Measurements from ENCODE around the gene GOLPH3L. TPM values are rescaled to one million over a fixed set of nuclear protein-coding genes. Genes with fewer than 3 reads are reported as not detected.
A peak's percentile ranks its signal among the peaks of the same experiment; 100 is the strongest.

GOLPH3L gene
- total RNA-seq = 17.3 and 19.3 TPM in 2 replicates
- long read RNA-seq, transcript GOLPH3L-201 (5 exons, 2,999 nt) = major isoform, 42 of 55 reads
- long read RNA-seq, partial matches to known transcripts = 0 of 55 reads
- long read RNA-seq, other reads (novel, unspliced or antisense) = 13 of 55 reads

DNA sequence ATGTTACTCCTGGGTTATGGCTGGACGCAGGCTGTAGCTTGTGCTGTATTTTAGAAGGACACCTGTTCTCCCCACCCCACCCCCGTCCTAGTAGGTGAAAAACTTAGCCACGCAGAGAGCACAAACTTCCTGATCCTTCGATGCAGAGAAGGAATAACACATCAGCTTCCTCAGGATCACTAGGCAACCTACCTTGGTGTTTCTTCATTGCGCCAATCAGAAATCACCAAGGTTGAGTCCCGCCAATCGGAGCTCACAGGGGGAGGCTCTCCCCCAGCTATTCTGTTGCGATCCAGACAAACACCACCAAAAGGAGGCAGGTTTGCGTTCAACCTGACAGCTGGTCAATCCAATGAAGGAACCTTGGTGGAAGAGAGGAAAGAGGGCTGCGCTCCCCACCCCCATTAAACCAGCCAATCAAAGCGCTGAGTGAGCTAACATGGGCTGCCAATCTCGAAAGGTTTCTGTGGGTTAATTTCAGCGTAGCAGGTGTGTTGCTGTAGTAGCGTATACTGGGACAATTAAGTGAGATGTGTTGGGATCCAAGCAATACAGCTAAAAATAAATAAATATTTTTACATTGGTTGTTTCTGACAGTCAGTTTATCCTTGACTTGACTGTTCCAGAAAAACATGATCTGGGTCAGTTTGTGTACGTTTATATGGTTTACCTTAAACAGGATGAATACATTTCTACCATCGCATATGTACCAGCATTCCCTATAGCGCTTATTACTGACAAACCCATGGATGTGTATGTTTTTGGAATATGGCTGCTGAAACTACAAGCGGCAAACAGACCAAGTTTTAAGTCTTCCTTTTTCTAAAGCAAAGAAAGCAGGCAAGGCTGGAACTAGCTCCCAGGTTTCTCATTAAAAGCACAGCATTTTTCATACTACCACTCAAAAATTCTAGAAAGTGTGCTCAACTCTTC, at the start of gene GOLPH3L:
Gene GOLPH3L (minus strand): TSS at position 160 of the 933 bp plus-strand sequence. CDS start 2,316 bp downstream, outside the sequence.
- TF ChIP-seq, protein P1, sequence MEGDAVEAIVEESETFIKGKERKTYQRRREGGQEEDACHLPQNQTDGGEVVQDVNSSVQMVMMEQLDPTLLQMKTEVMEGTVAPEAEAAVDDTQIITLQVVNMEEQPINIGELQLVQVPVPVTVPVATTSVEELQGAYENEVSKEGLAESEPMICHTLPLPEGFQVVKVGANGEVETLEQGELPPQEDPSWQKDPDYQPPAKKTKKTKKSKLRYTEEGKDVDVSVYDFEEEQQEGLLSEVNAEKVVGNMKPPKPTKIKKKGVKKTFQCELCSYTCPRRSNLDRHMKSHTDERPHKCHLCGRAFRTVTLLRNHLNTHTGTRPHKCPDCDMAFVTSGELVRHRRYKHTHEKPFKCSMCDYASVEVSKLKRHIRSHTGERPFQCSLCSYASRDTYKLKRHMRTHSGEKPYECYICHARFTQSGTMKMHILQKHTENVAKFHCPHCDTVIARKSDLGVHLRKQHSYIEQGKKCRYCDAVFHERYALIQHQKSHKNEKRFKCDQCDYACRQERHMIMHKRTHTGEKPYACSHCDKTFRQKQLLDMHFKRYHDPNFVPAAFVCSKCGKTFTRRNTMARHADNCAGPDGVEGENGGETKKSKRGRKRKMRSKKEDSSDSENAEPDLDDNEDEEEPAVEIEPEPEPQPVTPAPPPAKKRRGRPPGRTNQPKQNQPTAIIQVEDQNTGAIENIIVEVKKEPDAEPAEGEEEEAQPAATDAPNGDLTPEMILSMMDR (conservative IDR thresholded peaks at IDR 0.05) = no peak
- Mint-ChIP-seq H3K4me3 (peak within 1 kb of the TSS; percentile 93), H3K4me1 (peaks cover 23% of the 10 kb centered on the region), H3K9me3 (no peaks in the 10 kb centered on the region), H3K27me3 (ENCODE audit: low read depth) (peaks cover 23% of the 10 kb centered on the region), H3K27ac (ENCODE audit: unreplicated experiment) (peak within 1 kb of the TSS; percentile 98), H3K36me3 (ENCODE audit: low read depth) (peaks cover 3% of the 10 kb centered on the region)
- DNase-seq (ENCODE audit: low read depth, low spot score) = peak; percentile 77

DNA sequence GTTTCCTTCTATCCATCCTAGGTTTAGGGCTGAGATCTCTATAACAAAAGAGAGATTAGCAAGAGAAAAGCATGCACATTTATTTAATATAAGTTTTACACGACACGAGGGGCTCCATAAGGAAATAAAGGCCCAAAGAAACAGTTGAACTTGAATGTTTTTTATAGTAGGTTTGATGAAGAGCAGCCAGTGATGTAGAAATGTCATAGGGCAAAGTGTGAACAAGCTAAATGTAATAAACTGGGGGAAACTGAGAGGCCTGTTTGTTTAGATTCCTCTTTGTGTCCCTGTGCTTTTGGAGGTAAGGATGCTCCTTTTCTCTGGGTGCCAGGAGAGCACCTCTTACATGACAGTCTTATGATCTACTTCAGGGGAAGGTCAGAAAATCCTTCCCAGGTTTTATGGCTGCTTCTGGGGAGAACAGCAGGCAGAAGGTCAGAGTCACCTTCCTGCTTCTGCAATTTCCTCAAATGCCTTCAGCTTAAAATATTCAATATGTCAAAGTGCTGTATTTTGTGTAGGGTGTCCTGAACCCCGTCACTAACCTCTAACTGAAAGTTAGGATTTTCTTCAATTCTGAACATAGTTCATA, 33.3 kb upstream of the GOLPH3L start:
- no peak for DNase-seq (ENCODE audit: low read depth, low spot score)
- Mint-ChIP-seq H3K9me3 (no peaks in the 10 kb centered on the region), H3K27me3 (ENCODE audit: low read depth) (no peaks in the 10 kb centered on the region), H3K27ac (ENCODE audit: unreplicated experiment) (no peak overlapping the region), H3K4me1 (no peaks in the 10 kb centered on the region), H3K4me3 (no peak overlapping the region), H3K36me3 (ENCODE audit: low read depth) (no peaks in the 10 kb centered on the region)
- TF ChIP-seq, protein P1 (conservative IDR thresholded peaks at IDR 0.05) = no peak

DNA sequence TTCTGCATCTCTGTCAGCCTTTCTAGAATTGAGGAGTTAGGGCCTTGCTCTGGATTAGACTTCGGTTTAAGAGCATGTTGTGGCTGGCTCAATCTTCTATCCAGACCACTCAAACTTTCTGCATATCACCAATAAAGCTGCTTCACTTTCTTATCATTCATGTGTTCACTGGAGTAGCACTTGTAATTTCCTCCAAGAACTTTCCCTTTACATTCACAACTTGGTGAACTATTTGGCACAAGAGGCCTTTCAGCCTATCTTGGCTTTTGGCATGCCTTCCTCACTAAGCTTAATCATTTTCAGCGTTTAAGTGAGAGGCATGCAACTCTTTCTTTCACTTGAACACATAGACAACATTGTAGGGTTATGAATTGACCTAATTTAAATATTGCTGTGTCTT, 27.4 kb upstream of the GOLPH3L start:
- no peaks in the 10 kb centered on the region for H3K4me1 Mint-ChIP-seq
- no peak for DNase-seq (ENCODE audit: low read depth, low spot score)
- H3K4me3 Mint-ChIP-seq = no peak overlapping the region
- H3K36me3 Mint-ChIP-seq (ENCODE audit: low read depth) = peaks cover 5% of the 10 kb centered on the region
- no peak overlapping the region for H3K27ac Mint-ChIP-seq (ENCODE audit: unreplicated experiment)
- no peaks in the 10 kb centered on the region for H3K27me3 Mint-ChIP-seq (ENCODE audit: low read depth)
- H3K9me3 Mint-ChIP-seq = peaks cover 11% of the 10 kb centered on the region
- TF ChIP-seq, protein P1 (conservative IDR thresholded peaks at IDR 0.05) = no peak

DNA sequence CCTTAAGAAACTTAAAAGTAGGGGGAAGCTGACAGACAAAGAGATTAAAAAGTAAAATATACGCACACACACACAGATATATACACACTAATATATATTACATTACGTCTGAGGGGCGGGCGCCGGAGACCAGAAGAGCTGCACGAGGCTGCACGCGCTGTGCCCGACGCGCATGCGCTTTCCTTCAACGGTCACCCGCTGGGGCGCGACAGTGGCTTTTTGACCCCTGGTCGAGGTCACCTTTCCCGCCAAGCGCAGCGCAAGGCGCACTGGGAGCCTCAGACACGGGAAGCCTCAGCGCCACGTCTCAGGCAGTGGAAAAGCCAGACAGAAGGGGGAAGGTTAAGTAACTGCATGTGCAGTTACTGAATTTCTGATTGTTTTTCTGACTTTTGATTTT, 23.7 kb upstream of the GOLPH3L start, which contains the start of gene HORMAD1:
Gene HORMAD1 (minus strand): TSS at position 193 of the 400 bp plus-strand sequence. CDS start 1,390 bp downstream, outside the sequence.
- DNase-seq (ENCODE audit: low read depth, low spot score) = no peak

DNA sequence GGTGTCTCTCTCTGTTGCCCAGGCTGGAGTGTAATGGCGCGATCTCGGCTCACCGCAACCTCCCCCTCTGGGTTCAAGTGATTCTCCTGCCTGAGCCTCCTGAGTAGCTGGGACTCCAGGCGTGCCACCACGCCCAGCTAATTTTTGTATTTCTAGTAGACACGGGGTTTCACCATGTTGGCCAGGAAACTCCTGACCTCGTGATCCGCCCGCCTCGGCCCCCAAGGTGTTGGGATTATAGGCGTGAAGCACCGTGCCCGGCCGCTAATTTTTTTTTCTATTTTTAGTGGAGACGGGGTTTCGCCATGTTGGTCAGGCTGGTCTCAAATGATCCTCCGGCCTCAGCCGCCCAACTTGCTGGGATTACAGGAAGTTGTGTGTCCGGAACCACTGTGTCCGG, 23.1 kb upstream of the GOLPH3L start:
- peaks cover 5% of the 10 kb centered on the region for H3K36me3 Mint-ChIP-seq (ENCODE audit: low read depth)
- H3K27me3 Mint-ChIP-seq (ENCODE audit: low read depth) = no peaks in the 10 kb centered on the region
- H3K4me3 Mint-ChIP-seq = no peak overlapping the region
- DNase-seq (ENCODE audit: low read depth, low spot score) = no peak
- no peaks in the 10 kb centered on the region for H3K4me1 Mint-ChIP-seq
- H3K27ac Mint-ChIP-seq (ENCODE audit: unreplicated experiment) = no peak overlapping the region
- peaks cover 11% of the 10 kb centered on the region for H3K9me3 Mint-ChIP-seq
- TF ChIP-seq, protein P1 (conservative IDR thresholded peaks at IDR 0.05) = no peak

More for the DNA sequence above, 23.7 kb upstream of the GOLPH3L start, which contains the start of gene HORMAD1:
- Mint-ChIP-seq H3K4me3 (no peak within 1 kb of the TSS), H3K27me3 (ENCODE audit: low read depth) (no peaks in the 10 kb centered on the region), H3K27ac (ENCODE audit: unreplicated experiment) (no peak within 1 kb of the TSS), H3K4me1 (no peaks in the 10 kb centered on the region), H3K9me3 (peaks cover 11% of the 10 kb centered on the region), H3K36me3 (ENCODE audit: low read depth) (peaks cover 5% of the 10 kb centered on the region)
- TF ChIP-seq, protein P1 (conservative IDR thresholded peaks at IDR 0.05) = no peak
